Panc1 (cell line): ENCODE results near the gene CST6. TPM values are rescaled to one million over a fixed set of nuclear protein-coding genes. Genes with fewer than 3 reads are reported as not detected.

Experiments used
- ATAC-seq: fragments of 200-7000 bp; cut with Tn5 transposase; 2 replicates; pipeline ENCODE4 v1.9.1; 2020; ENCODE audit warnings: mild to moderate bottlenecking, moderate library complexity
- BruUV-seq: library from RNA; stranded (reverse); fragments of 400-500 nt; replicated peaks from 2 replicates; lab custom pipeline; 2021; lab: Mats Ljungman, UMichigan
- CTCF ChIA-PET: fragments of 300-600 bp; sonication (Branson Sonifier 250); formaldehyde crosslinking; loops from one replicate; lab custom pipeline; 2022; ENCODE audit warnings: antibody characterized with exemption; lab: Charles Lee
- POLR2A ChIA-PET: fragments of 300-600 bp; sonication (Branson Sonifier 250); formaldehyde crosslinking; loops from one replicate; lab custom pipeline; 2022; ENCODE audit warnings: antibody characterized with exemption; lab: Charles Lee
- DNase-seq: peaks from one replicate; pipeline ENCODE4 v3.0.0-alpha.2; 2010; ENCODE audit warnings: low read depth, low spot score
- H3K27ac ChIP-seq: 2 replicates; pipeline ENCODE4 v1.5.1; 2011; ENCODE audit warnings: mild to moderate bottlenecking, low read length, inconsistent platforms
- H3K27me3 ChIP-seq: fragments of 200-500 bp; sonication (Bioruptor generic); 2 replicates; pipeline ENCODE4 v1.6.0; 2014; ENCODE audit warnings: low read length, inconsistent platforms; ENCODE audit not compliant: control insufficient read depth, insufficient read depth
- H3K36me3 ChIP-seq: fragments of 200-500 bp; sonication (Bioruptor generic); 2 replicates; pipeline ENCODE4 v1.5.1; 2014; ENCODE audit warnings: inconsistent platforms, mild to moderate bottlenecking, low read length, moderate library complexity; ENCODE audit not compliant: control insufficient read depth, insufficient read depth
- H3K4me1 ChIP-seq: 2 replicates; pipeline ENCODE4 v1.5.1; 2011; ENCODE audit warnings: inconsistent platforms, mild to moderate bottlenecking, low read length, moderate library complexity; ENCODE audit not compliant: control insufficient read depth, insufficient read depth
- H3K4me3 ChIP-seq, 2 experiments: 2 replicates each; pipeline ENCODE4 v1.5.1; 2011 to 2012; ENCODE audit warnings: low read depth in 2 of 2, low read length in 2 of 2, mild to moderate bottlenecking in 2 of 2, inconsistent platforms in 1 of 2, moderate library complexity in 1 of 2
- H3K9me3 ChIP-seq: fragments of 200-500 bp; sonication (Bioruptor generic); 2 replicates; pipeline ENCODE4 v1.5.1; 2014; ENCODE audit warnings: low read depth, mild to moderate bottlenecking, inconsistent platforms, low read length, moderate library complexity; ENCODE audit not compliant: control insufficient read depth, insufficient read depth
- CTCF ChIP-seq: fragments of 450-650 bp; IDR thresholded peaks from 2 replicates; pipeline ENCODE4 v1.5.1; 2017; ENCODE audit warnings: mild to moderate bottlenecking
- POLR2AphosphoS5 ChIP-seq: IDR thresholded peaks from 2 replicates; pipeline ENCODE4 v1.6.1; 2012; ENCODE audit warnings: mild to moderate bottlenecking, low read depth, low read length, moderate library complexity
- REST ChIP-seq, 2 experiments: IDR thresholded peaks; 2 replicates each; pipeline ENCODE4 v1.6.1; 2011 to 2012; ENCODE audit warnings: low read depth in 2 of 2, control low read depth in 1 of 2, low read length in 1 of 2, mild to moderate bottlenecking in 1 of 2, moderate library complexity in 1 of 2; ENCODE audit not compliant: insufficient read depth in 1 of 2
- SIN3A ChIP-seq: IDR thresholded peaks from 2 replicates; pipeline ENCODE4 v1.6.1; 2012; ENCODE audit warnings: low read depth, mild to moderate bottlenecking, low read length, moderate library complexity, borderline replicate concordance; ENCODE audit not compliant: insufficient read depth
- TCF7L2 ChIP-seq: IDR thresholded peaks from 2 replicates; pipeline ENCODE4 v1.6.1; 2011; ENCODE audit warnings: mild to moderate bottlenecking, low read depth, low read length, inconsistent platforms
- in situ Hi-C: cut with HindIII; loops from 2 replicates; pipeline ENCODE4 v1.10.0; 2016; ENCODE audit warnings: low sequenced_read_pairs, low pct_unique_long_range_greater_than_20kb
- intact Hi-C: fragments of 100-400 bp; cut with micrococcal nuclease; formaldehyde crosslinking; loops from one replicate; pipeline ENCODE4 v1.10.0; 2022; ENCODE audit not compliant: unreplicated experiment
- total RNA-seq: library from RNA; stranded (reverse); gene quantifications from one replicate; pipeline ENCODE4 v1.2.1, GENCODE V29; 2021; ENCODE audit not compliant: unreplicated experiment

The CST6 gene
- total RNA-seq, 1 experiment from 2014 or later, result 0.23 TPM

GRCh38 chr11:65983589-65983987 is 28.2 kb upstream of the CST6 start:
- DNase-seq (no peak), ATAC-seq (no peak)
- Histone ChIP-seq H3K4me3 (no peak overlapping the region), H3K36me3 (no peaks in the 10 kb centered on the region), H3K27ac (no peak overlapping the region), H3K9me3 (no peaks in the 10 kb centered on the region), H3K4me1 (no peaks in the 10 kb centered on the region), H3K27me3 (no peaks in the 10 kb centered on the region)
- no peak for TF ChIP-seq CTCF
- TF ChIP-seq POLR2AphosphoS5, result no peak
- TF ChIP-seq REST (IDR thresholded peaks at IDR 0.05; ENCODE audit: insufficient read depth in 1 of 2, low read depth in 2 of 2, low read length in 1 of 2), result no peak
- no peak for TF ChIP-seq TCF7L2
- no peak for TF ChIP-seq SIN3A
- in situ Hi-C loops, result no loop called here
- ChIA-PET CTCF (interaction anchor here (1.8 kb wide), 1 partner anchor 95 kb away, joined by 10 read pairs; the partner anchor contains the start of gene FIBP), POLR2A (no interaction called here)
- intact Hi-C loops, result no loop called here
- no TSS peak for BruUV-seq

GRCh38 chr11:65987336-65987735 is 24.5 kb upstream of the CST6 start:
- intact Hi-C loops (no loop called here), in situ Hi-C loops (no loop called here)
- ATAC-seq (no peak), DNase-seq (no peak)
- ChIA-PET POLR2A (no interaction called here), CTCF (no interaction called here)
- no peaks in the 10 kb centered on the region for H3K27me3 ChIP-seq
- H3K4me1 ChIP-seq, result no peaks in the 10 kb centered on the region
- no TSS peak for BruUV-seq
- no peaks in the 10 kb centered on the region for H3K36me3 ChIP-seq
- H3K9me3 ChIP-seq, result no peaks in the 10 kb centered on the region
- H3K4me3 ChIP-seq, result no peak overlapping the region
- no peak for TF ChIP-seq TCF7L2
- H3K27ac ChIP-seq, result no peak overlapping the region

- DNase-seq, result peak; percentile 95
- TF ChIP-seq TCF7L2 (0 out of 2 replicates have a peak, but pooled peaks have one; percentile 19), POLR2AphosphoS5 (peak; percentile 69; the same call in 1 of the 2 replicates), REST (IDR thresholded peaks at IDR 0.05; ENCODE audit: insufficient read depth in 1 of 2, low read depth in 2 of 2, low read length in 1 of 2) (no peak), CTCF (peak; percentile 99), SIN3A (no peak)
- ATAC-seq, result peak; percentile 98
- Histone ChIP-seq H3K9me3 (no peaks in the 10 kb centered on the region), H3K4me3 (no peak overlapping the region), H3K4me1 (no peaks in the 10 kb centered on the region), H3K36me3 (no peaks in the 10 kb centered on the region), H3K27me3 (no peaks in the 10 kb centered on the region), H3K27ac (no peak overlapping the region)
- ChIA-PET CTCF (interaction anchor here (0.5 to 0.9 kb wide), 5 partner anchors 101 to 315 kb away, joined by 3 to 7 read pairs (median 5); partner anchors contain the start of gene FIBP), POLR2A (interaction anchor here (0.5 to 0.7 kb wide), 2 partner anchors 107 to 147 kb away, joined by 6 to 10 read pairs; no protein-coding TSS in a partner anchor)
- no TSS peak for BruUV-seq
- in situ Hi-C loops, result no loop called here
- intact Hi-C loops, result loop anchor here (2.0 kb wide), 1 partner anchor 100 kb away; the partner anchor contains the start of gene FIBP
Measured at GRCh38 chr11:65988791-65989592, 22.8 kb upstream of the CST6 start.
